GM18868 (cell line): ENCODE measurements around the gene BST1.

Experiments
- ATAC-seq: cut with Tn5 transposase; IDR thresholded peaks from one replicate; pipeline ENCODE4 v1.9.1; 2021; ENCODE audit warnings: mild to moderate bottlenecking, moderate library complexity; ENCODE audit not compliant: unreplicated experiment

The BST1 gene

DNA sequence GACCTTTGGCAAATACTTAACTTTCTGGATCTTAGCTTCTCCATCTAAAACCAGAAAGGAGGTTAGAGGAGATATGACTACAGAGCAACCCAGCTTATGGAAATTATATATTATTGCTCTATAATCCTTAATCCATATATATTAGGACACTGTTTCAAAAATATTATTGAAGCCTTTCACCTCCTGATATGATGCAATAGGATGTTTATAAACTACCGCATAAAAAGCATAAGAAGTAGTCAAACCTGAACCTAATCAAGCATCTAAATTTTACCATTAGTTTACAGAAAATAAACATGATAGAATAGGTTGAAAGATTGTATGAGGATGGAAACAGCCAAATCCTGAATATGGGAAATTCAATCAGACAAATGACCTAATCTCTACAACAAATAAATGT, 26.8 kb upstream of the BST1 start:
- ATAC-seq: no peak

DNA sequence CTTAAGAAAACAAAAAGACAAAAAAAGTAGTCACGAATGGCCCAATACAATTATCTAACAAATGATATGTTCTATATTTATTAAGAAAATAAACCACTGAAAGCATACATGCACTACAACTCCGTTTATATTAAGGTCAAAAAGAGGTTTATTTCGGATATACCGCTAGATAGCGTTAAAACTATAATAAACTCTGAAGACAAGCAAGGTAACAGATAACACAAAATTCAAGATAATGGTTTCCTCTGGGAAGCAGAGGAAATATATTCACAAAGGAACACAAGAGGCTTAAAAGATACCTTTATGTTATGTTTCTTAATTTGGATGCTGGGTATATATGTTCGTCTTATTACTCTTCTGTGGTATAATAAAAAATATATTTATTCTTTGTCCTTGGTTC, 26.0 kb upstream of the BST1 start:
- no peak for ATAC-seq

DNA sequence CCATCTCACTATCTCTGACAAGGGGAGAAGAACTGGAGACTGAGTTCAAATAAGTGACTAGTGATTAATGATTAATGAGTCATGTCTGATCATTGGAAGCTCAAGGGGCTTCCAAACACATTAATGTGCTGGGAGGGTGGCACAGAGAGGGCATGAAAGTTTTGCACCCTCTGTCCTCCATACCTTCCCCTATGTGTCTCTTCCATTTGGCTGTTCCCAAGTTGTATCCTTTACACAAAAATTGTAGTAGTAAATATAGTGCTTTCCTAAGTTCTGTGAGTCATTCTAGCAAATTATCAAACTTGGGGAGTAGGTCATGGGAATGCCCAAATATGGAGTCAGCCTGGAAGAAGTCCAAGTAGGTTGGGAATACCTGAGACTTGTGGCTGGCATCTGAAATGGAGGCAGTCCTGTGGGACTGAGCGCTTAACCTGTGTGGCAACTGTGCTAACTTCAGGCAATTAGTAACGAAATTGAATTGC, 25.3 kb upstream of the BST1 start:
- no peak for ATAC-seq

DNA sequence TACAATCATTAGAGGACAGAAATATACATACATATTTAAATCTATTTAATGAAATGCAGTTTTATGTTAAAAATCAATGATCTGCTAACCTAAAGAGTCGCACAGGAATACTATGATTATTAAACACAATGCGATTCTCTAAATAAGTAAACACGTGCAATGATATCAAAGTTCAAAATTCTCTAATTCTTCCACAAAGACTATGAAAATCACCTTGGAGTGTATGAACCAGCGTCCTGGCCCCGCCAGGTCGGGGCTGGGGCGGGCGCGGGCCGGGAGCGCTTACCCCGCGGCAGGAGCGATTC, 21.8 kb upstream of the BST1 start:
- ATAC-seq: no peak

- ATAC-seq: peak; percentile 90
Observed at GRCh38 chr4:15681372-15682241, 21.3 kb upstream of the BST1 start, which contains the start of gene FAM200B. TSS of gene FAM200B (plus strand) at chr4:15681827. CDS start at chr4:15686978, 5,151 bp downstream.

GRCh38 chr4:15682242-15683142, 20.4 kb upstream of the BST1 start:
- no peak for ATAC-seq

GRCh38 chr4:15683143-15683495, 19.7 kb upstream of the BST1 start:
- ATAC-seq: no peak

DNA sequence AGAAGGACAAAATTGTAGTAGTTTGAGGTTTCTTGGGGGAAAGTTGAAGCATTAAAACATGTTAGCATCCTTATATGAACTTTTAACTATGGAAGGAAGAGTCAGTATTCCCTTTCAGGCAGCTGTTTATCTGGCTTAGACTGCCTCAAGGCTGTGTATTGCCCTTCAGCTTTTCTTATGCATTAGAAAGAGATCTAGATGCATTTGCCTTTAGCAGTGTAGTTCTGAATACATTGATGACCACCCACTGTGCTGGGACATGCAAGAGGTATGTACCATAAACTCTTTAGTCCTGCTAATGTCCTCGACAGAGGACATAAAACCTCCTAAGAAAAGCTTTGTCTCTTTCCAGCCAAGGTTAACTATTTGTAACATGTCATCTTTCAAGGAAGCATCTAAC, 18.4 kb upstream of the BST1 start:
- no peak for ATAC-seq

- ATAC-seq: no peak
Observed at GRCh38 chr4:15688051-15688450, 14.8 kb upstream of the BST1 start.

DNA sequence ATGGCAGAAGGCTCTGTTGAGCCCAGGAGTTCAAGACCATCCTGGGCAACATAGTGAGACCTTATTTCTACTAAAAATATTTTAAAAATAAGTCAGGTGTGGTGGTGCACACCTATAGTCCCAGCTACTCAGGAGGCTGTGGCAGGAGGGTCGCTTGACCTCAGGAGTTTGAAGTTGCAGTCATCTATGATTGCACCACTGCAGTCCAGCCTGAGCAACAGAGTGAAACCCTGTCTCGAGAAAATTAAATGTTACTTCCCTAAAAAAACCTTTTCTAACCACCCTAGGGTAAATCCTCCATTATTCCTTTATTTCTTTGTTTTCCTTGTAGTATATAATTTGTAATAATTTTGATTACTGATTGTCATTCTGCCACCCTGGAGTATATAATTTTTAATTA, 13.3 kb upstream of the BST1 start:
- ATAC-seq: no peak

- no peak for ATAC-seq
Observed at GRCh38 chr4:15690020-15690809, 12.7 kb upstream of the BST1 start.

- ATAC-seq: no peak
Observed at GRCh38 chr4:15691346-15692135, 11.3 kb upstream of the BST1 start.

- no peak for ATAC-seq
Observed at GRCh38 chr4:15692602-15693001, 10.3 kb upstream of the BST1 start.

DNA sequence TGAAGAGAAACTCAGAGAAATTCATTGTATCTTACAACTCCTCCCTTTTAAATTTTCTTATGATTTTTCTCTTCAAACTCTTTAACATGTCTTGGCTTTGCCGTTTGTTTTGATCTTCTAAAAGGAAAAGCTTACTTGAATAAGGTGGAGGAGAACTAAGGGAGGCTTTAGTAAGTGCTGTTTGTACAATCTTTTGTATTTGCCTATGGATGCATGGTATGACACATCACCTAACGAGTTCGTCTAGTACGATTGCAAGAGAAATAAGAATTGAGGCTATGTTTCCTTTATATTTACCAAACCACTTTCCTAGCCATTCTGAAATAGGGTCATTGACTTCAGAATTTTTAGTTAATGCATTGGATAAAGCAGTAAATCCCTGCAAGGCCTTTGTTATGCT, 8.4 kb upstream of the BST1 start:
- ATAC-seq: no peak

GRCh38 chr4:15695240-15695699, 7.6 kb upstream of the BST1 start:
- ATAC-seq: no peak

DNA sequence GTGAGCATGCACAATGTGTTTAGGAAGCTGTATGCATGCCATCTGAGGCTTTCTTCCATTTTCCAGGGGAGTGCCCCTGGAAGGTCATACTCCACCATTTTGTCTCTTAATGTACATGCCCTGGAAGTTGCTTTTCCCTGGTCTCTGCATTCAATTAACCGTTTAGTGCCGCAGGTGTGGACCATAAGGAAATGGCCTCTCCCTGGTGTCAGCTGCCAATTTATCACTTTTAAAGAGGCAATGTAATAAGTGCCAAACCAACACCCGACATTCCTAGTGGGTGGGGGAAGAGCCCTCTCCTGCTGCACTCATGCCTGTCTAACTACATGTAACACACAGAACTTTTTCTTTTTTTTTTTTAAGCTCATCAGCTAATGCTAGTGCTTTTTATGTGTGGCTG, 7.1 kb upstream of the BST1 start:
- no peak for ATAC-seq

DNA sequence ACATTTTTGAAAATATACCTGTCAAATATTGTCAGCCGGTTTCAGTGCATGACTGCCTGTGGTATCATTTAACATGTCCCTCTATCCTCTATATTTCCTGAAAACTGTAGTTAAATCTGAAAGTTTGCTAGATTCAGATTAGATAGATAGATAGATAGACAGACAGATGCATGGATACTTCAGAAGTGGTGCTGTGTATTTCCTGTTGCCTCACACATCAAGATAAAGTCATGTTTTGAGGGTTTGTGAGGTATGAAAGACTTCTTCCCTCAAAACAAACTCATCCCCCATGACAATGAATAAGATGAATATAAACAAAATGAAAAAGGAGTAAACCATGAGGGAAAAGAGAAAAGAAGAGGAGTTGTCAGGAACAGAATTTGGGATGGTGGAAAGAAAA, 6.0 kb upstream of the BST1 start:
- ATAC-seq: no peak

- no peak for ATAC-seq
Observed at GRCh38 chr4:15703439-15703838, 574 bp downstream of the BST1 start.

DNA sequence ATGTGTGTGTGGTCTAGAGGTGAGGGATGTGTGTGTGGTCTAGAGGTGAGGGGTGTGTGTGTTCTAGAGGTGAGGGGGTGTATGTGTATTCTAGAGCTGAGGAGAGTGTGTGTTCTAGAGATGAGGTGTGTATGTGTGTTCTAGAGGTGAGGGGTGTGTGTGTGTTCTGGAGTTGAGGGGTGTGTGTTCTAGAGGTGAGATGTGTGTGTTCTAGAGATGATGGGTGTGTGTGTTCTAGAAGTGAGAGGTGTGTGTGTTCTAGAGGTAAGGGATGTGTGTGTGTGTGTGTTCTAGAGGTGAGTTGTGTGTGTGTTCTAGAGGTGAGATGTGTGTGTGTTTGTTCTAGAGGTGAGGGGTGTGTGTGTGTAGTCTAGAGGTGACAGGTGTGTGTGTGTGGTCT, 1.3 kb downstream of the BST1 start:
- no peak for ATAC-seq

GRCh38 chr4:15706646-15707362, 3.9 kb downstream of the BST1 start:
- no peak for ATAC-seq
